Astrocyte (in vitro differentiated cells and primary cell): Measurements from ENCODE around the gene KCNQ1OT1.

Experiments
- EZH2 ChIP-seq: IDR thresholded peaks from 2 replicates; pipeline ENCODE4 v1.6.1; 2012; ENCODE audit warnings: mild to moderate bottlenecking, low read length, inconsistent platforms; ENCODE audit not compliant: insufficient read depth
- TF ChIP-seq, protein P1 (sequence below): IDR thresholded peaks from 2 replicates; pipeline ENCODE4 v1.5.1; 2011; ENCODE audit warnings: low read depth, mild to moderate bottlenecking, inconsistent platforms, low read length, moderate library complexity; ENCODE audit not compliant: insufficient read depth

DNA sequence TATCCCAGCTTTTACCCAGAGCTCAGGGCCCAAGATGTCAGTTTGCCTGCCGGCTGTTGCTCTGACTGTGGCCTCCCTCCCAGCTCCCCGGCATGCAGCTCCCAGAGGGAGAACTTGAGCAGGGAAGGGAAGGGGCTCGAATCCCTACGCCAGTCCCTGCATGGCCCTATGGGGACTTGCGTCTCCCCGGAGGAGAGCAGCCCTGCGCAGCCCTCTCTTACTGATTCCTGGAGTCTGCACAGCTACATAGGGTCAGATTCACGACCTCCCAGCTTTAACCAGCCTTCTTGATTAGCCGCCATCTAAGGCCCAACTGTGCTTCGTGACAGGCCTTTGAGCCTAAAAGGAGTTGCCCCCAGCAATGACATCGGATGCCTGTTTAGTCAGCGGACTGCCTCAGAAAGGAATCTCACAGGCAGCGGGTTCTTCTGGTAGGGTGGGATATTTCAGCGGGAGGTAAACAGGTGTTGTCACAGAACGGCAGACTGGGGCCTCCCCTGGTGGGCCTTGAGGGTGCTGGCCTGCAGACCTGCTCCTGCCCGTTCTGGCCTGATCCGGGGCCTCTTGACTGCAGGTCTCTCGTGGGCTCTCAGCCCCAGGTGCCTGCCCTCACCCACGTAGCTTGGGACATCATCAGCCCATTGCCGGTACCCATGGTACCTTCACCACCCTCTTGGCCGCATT is 43.8 kb upstream of the KCNQ1OT1 start:
- TF ChIP-seq, protein P1, sequence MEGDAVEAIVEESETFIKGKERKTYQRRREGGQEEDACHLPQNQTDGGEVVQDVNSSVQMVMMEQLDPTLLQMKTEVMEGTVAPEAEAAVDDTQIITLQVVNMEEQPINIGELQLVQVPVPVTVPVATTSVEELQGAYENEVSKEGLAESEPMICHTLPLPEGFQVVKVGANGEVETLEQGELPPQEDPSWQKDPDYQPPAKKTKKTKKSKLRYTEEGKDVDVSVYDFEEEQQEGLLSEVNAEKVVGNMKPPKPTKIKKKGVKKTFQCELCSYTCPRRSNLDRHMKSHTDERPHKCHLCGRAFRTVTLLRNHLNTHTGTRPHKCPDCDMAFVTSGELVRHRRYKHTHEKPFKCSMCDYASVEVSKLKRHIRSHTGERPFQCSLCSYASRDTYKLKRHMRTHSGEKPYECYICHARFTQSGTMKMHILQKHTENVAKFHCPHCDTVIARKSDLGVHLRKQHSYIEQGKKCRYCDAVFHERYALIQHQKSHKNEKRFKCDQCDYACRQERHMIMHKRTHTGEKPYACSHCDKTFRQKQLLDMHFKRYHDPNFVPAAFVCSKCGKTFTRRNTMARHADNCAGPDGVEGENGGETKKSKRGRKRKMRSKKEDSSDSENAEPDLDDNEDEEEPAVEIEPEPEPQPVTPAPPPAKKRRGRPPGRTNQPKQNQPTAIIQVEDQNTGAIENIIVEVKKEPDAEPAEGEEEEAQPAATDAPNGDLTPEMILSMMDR: no peak
- TF ChIP-seq EZH2: no peak
